K562 (cell line): ENCODE results near the gene RASL12. TPM values are rescaled to one million over a fixed set of nuclear protein-coding genes. Genes with fewer than 3 reads are reported as not detected.

Experiments used
- ARID3A ChIP-seq: IDR thresholded peaks from 2 replicates; pipeline ENCODE4 v1.6.1; 2012; ENCODE audit warnings: low read depth, low read length, improper control_type of control experiment, borderline replicate concordance
- CLOCK ChIP-seq: fragments of 250-450 bp; sonication (Bioruptor Pico); IDR thresholded peaks from 2 replicates; pipeline ENCODE4 v1.4.0; 2020; ENCODE audit warnings: mild to moderate bottlenecking, moderate library complexity, borderline replicate concordance
- FOXP4 ChIP-seq: sonication (generic); formaldehyde crosslinking; IDR thresholded peaks from 2 replicates; pipeline ENCODE4 v1.8.0; 2022; ENCODE audit warnings: mild to moderate bottlenecking, missing genetic modification reagents, borderline replicate concordance
- PML ChIP-seq: IDR thresholded peaks from 2 replicates; pipeline ENCODE4 v1.6.1; 2012; ENCODE audit warnings: low read length, inconsistent platforms
- RBBP5 ChIP-seq: fragments of 200-600 bp; sonication (generic); IDR thresholded peaks from 2 replicates; pipeline ENCODE4 v1.6.1; 2012; ENCODE audit warnings: borderline replicate concordance, mild to moderate bottlenecking, low read length, control low read depth, inconsistent platforms; ENCODE audit not compliant: insufficient read depth, poor library complexity, severe bottlenecking
- TCF3 ChIP-seq: sonication (generic); formaldehyde crosslinking; IDR thresholded peaks from 2 replicates; pipeline ENCODE4 v1.4.0; 2020; ENCODE audit warnings: mild to moderate bottlenecking, missing genetic modification reagents
- polyA plus RNA-seq, 8 experiments: library from polyadenylated mRNA; depleted of rRNA in 4 of 8; stranded (reverse) in 5 of 8; unstranded in 3 of 8; fragments of >200 nt; fragmentation: Nextera tagmentation in 2 of 8; fragmentation: Illumina TruSeq in 1 of 8; extraction: Ambion mirVana in 2 of 8; extraction: Trizol in 1 of 8; gene quantifications; 2 replicates each; pipeline versions ENCODE4 v1.2.1 to v1.2.3, GENCODE V29; 2011 to 2014; ENCODE audit warnings: inconsistent platforms in 1 of 8, missing spikeins in 1 of 8
- total RNA-seq, 7 experiments: library from RNA; depleted of rRNA in 6 of 7; stranded (reverse); fragments of >200 nt in 6 of 7; fragmentation: Illumina TruSeq in 2 of 7; extraction: Trizol in 2 of 7; gene quantifications; 2 replicates each; pipeline versions ENCODE4 v1.2.1 to v1.2.3, GENCODE V29; 2011 to 2021; ENCODE audit warnings: low replicate concordance in 1 of 7

Gene RASL12
- total and polyA plus RNA-seq, 9 of the 15 experiments (the other 6 are each of a cell fraction or from before 2014, with no cell fraction given), result not detected

GRCh38 chr15:65076486-65077290 is 8.9 kb upstream of the RASL12 start, which contains the start of gene KBTBD13 (continued):
- TF ChIP-seq PML (no peak), RBBP5 (no peak), TCF3 (CRISPR knock-in tag) (no peak), CLOCK (CRISPR knock-in tag) (no peak), FOXP4 (CRISPR knock-in tag) (no peak), ARID3A (no peak)
